Colonic mucosa (tissue), 4 donors: ENCODE measurements around the gene OR10A3. TPM values are rescaled to one million over a fixed set of nuclear protein-coding genes. Genes with fewer than 3 reads are reported as not detected.
A peak's percentile ranks its signal among the peaks of the same experiment; 100 is the strongest.

Experiments used
- DNase-seq: peaks from one replicate; pipeline ENCODE4 v3.0.0-alpha.2; 2020
- H3K27ac ChIP-seq: fragments of 200-600 bp; one replicate; pipeline ENCODE4 v1.8.0; 2021
- H3K27me3 ChIP-seq: fragments of 200-600 bp; one replicate; pipeline ENCODE4 v1.8.0; 2021
- H3K36me3 ChIP-seq: fragments of 200-600 bp; one replicate; pipeline ENCODE4 v1.8.0; 2021
- H3K4me1 ChIP-seq: fragments of 200-600 bp; one replicate; pipeline ENCODE4 v1.8.0; 2021; ENCODE audit warnings: mild to moderate bottlenecking
- H3K4me3 ChIP-seq: fragments of 200-600 bp; one replicate; pipeline ENCODE4 v1.8.0; 2021
- H3K9ac ChIP-seq, 2 donors: one replicate each; pipeline ENCODE4 v1.7.0; 2013; ENCODE audit warnings: control low read depth in 2 of 2, low read depth in 2 of 2, low read length in 2 of 2
- H3K9me3 ChIP-seq: fragments of 200-600 bp; one replicate; pipeline ENCODE4 v1.8.0; 2021
- CTCF ChIP-seq: fragments of 200-600 bp; IDR thresholded peaks from one replicate; pipeline ENCODE4 v1.8.0; 2022; ENCODE audit warnings: antibody characterized with exemption, mild to moderate bottlenecking
- intact Hi-C: fragments of 100-400 bp; cut with DNase I; formaldehyde crosslinking; loops from one replicate; pipeline ENCODE4 v1.14.1; 2022
- total RNA-seq, 2 donors: library from RNA; stranded (reverse); fragmentation: NEBNext Ultra II Directional in 1 of 2; extraction: Animal tissue kit (Norgen Biotek cat#: 25700) in 1 of 2; gene quantifications; one replicate each; pipeline ENCODE4 v1.2.1, GENCODE V29; 2021
- donor health status: healthy.
- donor health status: DM: no; HTN: no; CAD: no.
- donor health status: DM: no; HTN: no; CAD: no.

Gene OR10A3
- total RNA-seq, 2 donors from 2014 or later = not detected

DNA sequence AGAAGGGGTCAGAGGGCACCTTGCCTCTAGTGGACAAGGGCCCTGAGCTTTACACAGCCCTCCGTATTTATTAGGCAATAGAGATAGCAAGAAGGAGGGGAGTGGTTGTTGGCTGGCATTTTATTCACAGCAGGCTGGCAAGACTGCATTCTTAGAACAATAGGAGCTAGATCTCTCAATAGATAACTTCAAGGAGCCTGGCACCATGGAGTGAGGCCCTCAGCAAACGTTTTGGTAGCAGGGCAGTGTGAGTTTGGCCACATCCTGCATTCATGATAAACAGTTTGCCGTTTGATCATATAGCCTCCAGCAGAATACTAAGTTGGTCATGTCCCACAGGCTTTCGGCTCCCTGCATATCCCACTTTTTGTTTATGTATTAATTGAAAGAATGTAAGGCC lies 42.1 kb downstream of the OR10A3 start:
- Histone ChIP-seq H3K9ac (no peak overlapping the region), H3K4me3 (no peak overlapping the region)
- intact Hi-C loops = loop anchor here (10.0 kb wide), 1 partner anchor 195 kb away; no protein-coding TSS in a partner anchor

GRCh38 chr11:7898666-7899283 lies 42.7 kb downstream of the OR10A3 start:
- no peak overlapping the region for H3K9ac ChIP-seq
- DNase-seq = no peak
- no peaks in the 10 kb centered on the region for H3K4me1 ChIP-seq
- no peaks in the 10 kb centered on the region for H3K27me3 ChIP-seq
- no peaks in the 10 kb centered on the region for H3K36me3 ChIP-seq
- H3K4me3 ChIP-seq = no peak overlapping the region
- H3K27ac ChIP-seq = no peak overlapping the region
- no peaks in the 10 kb centered on the region for H3K9me3 ChIP-seq
- intact Hi-C loops = loop anchor here (10.0 kb wide), 1 partner anchor 196 kb away; no protein-coding TSS in a partner anchor
- no peak for TF ChIP-seq CTCF

More for the DNA sequence above, 42.1 kb downstream of the OR10A3 start:
- Histone ChIP-seq H3K27ac (no peak overlapping the region), H3K36me3 (no peaks in the 10 kb centered on the region), H3K4me1 (no peaks in the 10 kb centered on the region), H3K9me3 (no peaks in the 10 kb centered on the region), H3K27me3 (no peaks in the 10 kb centered on the region)
- DNase-seq = no peak
- no peak for TF ChIP-seq CTCF

DNA sequence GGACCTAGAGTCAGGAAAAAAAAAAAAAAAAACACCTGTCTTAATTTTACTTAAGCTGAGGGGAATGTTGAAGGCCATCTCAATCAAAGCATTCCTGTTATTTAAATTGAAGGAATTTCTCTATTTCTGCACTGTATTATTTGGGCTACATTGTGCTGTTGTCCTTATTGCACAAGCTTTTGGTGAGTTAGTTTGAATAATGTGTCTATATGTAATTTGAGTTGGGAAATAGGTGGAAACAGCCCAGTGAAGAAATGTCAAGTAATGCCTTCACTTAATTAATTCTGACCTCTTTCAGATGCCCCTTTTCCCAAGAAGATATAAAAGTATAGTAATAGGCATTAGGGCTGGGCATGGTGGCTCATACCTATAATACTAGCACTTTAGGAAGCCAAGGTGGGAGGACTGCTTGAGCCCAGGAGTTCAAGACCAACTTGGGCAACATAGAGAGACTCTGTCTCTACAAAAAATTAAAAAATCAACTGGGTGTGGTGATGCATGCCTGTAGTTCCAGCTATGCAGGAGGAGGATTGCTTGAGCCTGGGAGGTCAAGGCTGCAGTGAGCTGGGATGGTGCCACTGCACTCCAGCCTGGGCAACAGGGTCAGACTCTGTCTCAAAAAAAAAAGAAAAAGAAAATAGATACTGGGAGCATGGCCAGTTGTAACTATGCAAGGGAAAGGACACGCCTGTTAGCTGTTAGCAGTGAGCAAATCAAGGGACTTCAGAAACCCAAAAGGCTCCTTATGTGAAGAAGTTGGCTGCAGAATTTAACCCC lies 45.3 kb downstream of the OR10A3 start:
- Histone ChIP-seq H3K36me3 (no peaks in the 10 kb centered on the region), H3K4me1 (no peaks in the 10 kb centered on the region), H3K9me3 (no peaks in the 10 kb centered on the region), H3K4me3 (no peak overlapping the region), H3K27me3 (no peaks in the 10 kb centered on the region), H3K27ac (no peak overlapping the region), H3K9ac (no peak overlapping the region)
- DNase-seq = no peak
- TF ChIP-seq CTCF = no peak
- intact Hi-C loops = loop anchor here (10.0 kb wide), 1 partner anchor 199 kb away; no protein-coding TSS in a partner anchor

- H3K27ac ChIP-seq = peak overlapping the region; percentile 64
- no peak for TF ChIP-seq CTCF
- intact Hi-C loops = loop anchor here (10.0 kb wide), 1 partner anchor 201 kb away; no protein-coding TSS in a partner anchor
- no peaks in the 10 kb centered on the region for H3K27me3 ChIP-seq
- no peaks in the 10 kb centered on the region for H3K36me3 ChIP-seq
- H3K9ac ChIP-seq = peak overlapping the region in 1 of 2 donors; percentile 27
- no peaks in the 10 kb centered on the region for H3K4me1 ChIP-seq
- H3K9me3 ChIP-seq = no peaks in the 10 kb centered on the region
- no peak overlapping the region for H3K4me3 ChIP-seq
- DNase-seq = peak; percentile 60
Observed at GRCh38 chr11:7894251-7894650, 47.3 kb downstream of the OR10A3 start.

DNA sequence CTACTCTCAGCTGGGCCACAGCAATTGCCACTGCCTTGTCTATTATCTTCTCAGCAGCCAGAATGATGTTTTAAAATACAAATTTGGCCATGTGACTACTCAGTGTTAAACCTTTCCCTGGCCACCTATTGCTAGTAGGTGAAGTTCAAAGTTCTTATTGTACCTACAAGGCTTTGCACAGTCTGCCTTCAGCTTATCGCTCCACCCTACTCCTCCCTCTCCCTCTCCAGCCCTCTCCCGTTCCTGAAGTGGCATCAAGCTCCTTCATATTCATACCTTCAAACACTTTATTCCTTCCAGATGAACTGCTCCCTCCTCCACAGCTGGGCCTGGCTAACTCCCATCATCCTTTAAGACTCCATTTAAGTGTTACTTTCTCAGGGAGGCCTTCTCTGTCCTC lies 47.7 kb downstream of the OR10A3 start:
- Histone ChIP-seq H3K9ac (peak overlapping the region in 1 of 2 donors; percentile 19), H3K27me3 (no peaks in the 10 kb centered on the region), H3K4me3 (no peak overlapping the region), H3K27ac (peak overlapping the region; percentile 64), H3K4me1 (no peaks in the 10 kb centered on the region), H3K36me3 (no peaks in the 10 kb centered on the region), H3K9me3 (no peaks in the 10 kb centered on the region)
- intact Hi-C loops = loop anchor here (10.0 kb wide), 1 partner anchor 201 kb away; no protein-coding TSS in a partner anchor
- no peak for TF ChIP-seq CTCF
- peak; percentile 71 for DNase-seq
